ENCODE measurements around the gene NCKAP5. TPM values are rescaled to one million over a fixed set of nuclear protein-coding genes. Genes with fewer than 3 reads are reported as not detected.

Gene NCKAP5
- total and polyA plus RNA-seq, 2 donors (not counting 1 experiment from before 2014, with no cell fraction given): not detected

- H3K27me3 ChIP-seq (replicated peaks in 1 of 4; ENCODE audit: control extremely low read depth in 1 of 4, control insufficient read depth in 3 of 4, insufficient read depth in 4 of 4, low read length in 3 of 4): no peaks in the 10 kb centered on the region
- no CpG with 5 or more reads among the region's 3 CpGs for WGBS (ENCODE audit: insufficient coverage)
- no peak overlapping the region for H3K27ac ChIP-seq (ENCODE audit: low read length in 2 of 2)
- ChIA-PET CTCF (no interaction called here), POLR2A (no interaction called here)
- no peak for TF ChIP-seq EZH2 (IDR thresholded peaks at IDR 0.05; ENCODE audit: borderline replicate concordance, insufficient read depth, low read depth, low read length, poor library complexity, severe bottlenecking)
- TF ChIP-seq CTCF (IDR thresholded peaks at IDR 0.05): no peak
- H3K9me3 ChIP-seq (ENCODE audit: control extremely low read depth in 1 of 3, control insufficient read depth in 2 of 3, insufficient read depth in 1 of 3, low read length in 2 of 3): peaks cover 0 to 9% (median 0%) of the 10 kb centered on the region in 3 donors
- no peaks in the 10 kb centered on the region for H3K79me2 ChIP-seq (ENCODE audit: control insufficient read depth, insufficient read depth, low read length)
- intact Hi-C loops (cut with micrococcal nuclease): no loop called here
- H3K36me3 ChIP-seq (replicated peaks in 1 of 2; ENCODE audit: control extremely low read depth in 1 of 2, control insufficient read depth in 1 of 2, extremely low read depth in 1 of 2, insufficient read depth in 2 of 2, low read length in 1 of 2): no peaks in the 10 kb centered on the region
- H3K9me3 Mint-ChIP-seq (ENCODE audit: insufficient read depth): no peaks in the 10 kb centered on the region
- no peaks in the 10 kb centered on the region for H3K4me1 ChIP-seq (ENCODE audit: control insufficient read depth in 2 of 2, insufficient read depth in 2 of 2, low read length in 2 of 2)
- H3K4me2 ChIP-seq (replicated peaks; ENCODE audit: low read depth, low read length, poor library complexity, severe bottlenecking): no peak overlapping the region
- no peak overlapping the region for H2AFZ ChIP-seq (ENCODE audit: insufficient read depth, low read depth, low read length, poor library complexity, severe bottlenecking)
- H3K4me1 Mint-ChIP-seq: no peaks in the 10 kb centered on the region
- H3K4me3 Mint-ChIP-seq: no peak overlapping the region
- no peaks in the 10 kb centered on the region for H4K20me1 ChIP-seq (ENCODE audit: control insufficient read depth, insufficient read depth, low read length, poor library complexity, severe bottlenecking)
- DNase-seq: no peak
- no peak for ATAC-seq (ENCODE audit: low read depth)
- no peak overlapping the region for H3K27ac Mint-ChIP-seq
- no peaks in the 10 kb centered on the region for H3K27me3 Mint-ChIP-seq
- no peak overlapping the region for H3K4me3 ChIP-seq (ENCODE audit: control extremely low read depth in 1 of 5, extremely low read depth in 1 of 5, insufficient read depth in 1 of 5, low read depth in 2 of 5, low read length in 4 of 5)
- no peak overlapping the region for H3K9ac ChIP-seq (ENCODE audit: low read length)
Measured at GRCh38 chr2:132734961-132735360, 833.3 kb downstream of the NCKAP5 start.

- DNase-seq (no peak), ATAC-seq (ENCODE audit: low read depth) (no peak)
- H3K27me3 Mint-ChIP-seq: no peaks in the 10 kb centered on the region
- WGBS (ENCODE audit: insufficient coverage): 100% methylated on average over 1 of the region's 6 CpGs
- no peak overlapping the region for H3K9ac ChIP-seq (ENCODE audit: low read length)
- intact Hi-C loops (cut with micrococcal nuclease): no loop called here
- H3K4me3 Mint-ChIP-seq: no peak overlapping the region
- H3K27me3 ChIP-seq (replicated peaks in 1 of 4; ENCODE audit: control extremely low read depth in 1 of 4, control insufficient read depth in 3 of 4, insufficient read depth in 4 of 4, low read length in 3 of 4): no peaks in the 10 kb centered on the region
- peaks cover 0 to 11% (median 0%) of the 10 kb centered on the region in 3 donors for H3K9me3 ChIP-seq (ENCODE audit: control extremely low read depth in 1 of 3, control insufficient read depth in 2 of 3, insufficient read depth in 1 of 3, low read length in 2 of 3)
- H3K4me3 ChIP-seq (ENCODE audit: control extremely low read depth in 1 of 5, extremely low read depth in 1 of 5, insufficient read depth in 1 of 5, low read depth in 2 of 5, low read length in 4 of 5): no peak overlapping the region
- no peak overlapping the region for H2AFZ ChIP-seq (ENCODE audit: insufficient read depth, low read depth, low read length, poor library complexity, severe bottlenecking)
- H3K27ac Mint-ChIP-seq: no peak overlapping the region
- no peak overlapping the region for H3K4me2 ChIP-seq (replicated peaks; ENCODE audit: low read depth, low read length, poor library complexity, severe bottlenecking)
- H3K27ac ChIP-seq (ENCODE audit: low read length in 2 of 2): no peak overlapping the region
- no peaks in the 10 kb centered on the region for H3K79me2 ChIP-seq (ENCODE audit: control insufficient read depth, insufficient read depth, low read length)
- no peaks in the 10 kb centered on the region for H4K20me1 ChIP-seq (ENCODE audit: control insufficient read depth, insufficient read depth, low read length, poor library complexity, severe bottlenecking)
- CTCF ChIA-PET: no interaction called here
- no peaks in the 10 kb centered on the region for H3K4me1 ChIP-seq (ENCODE audit: control insufficient read depth in 2 of 2, insufficient read depth in 2 of 2, low read length in 2 of 2)
- H3K36me3 ChIP-seq (replicated peaks in 1 of 2; ENCODE audit: control extremely low read depth in 1 of 2, control insufficient read depth in 1 of 2, extremely low read depth in 1 of 2, insufficient read depth in 2 of 2, low read length in 1 of 2): no peaks in the 10 kb centered on the region
- TF ChIP-seq EZH2 (IDR thresholded peaks at IDR 0.05; ENCODE audit: borderline replicate concordance, insufficient read depth, low read depth, low read length, poor library complexity, severe bottlenecking): no peak
- H3K9me3 Mint-ChIP-seq (ENCODE audit: insufficient read depth): no peaks in the 10 kb centered on the region
- POLR2A ChIA-PET: no interaction called here
- no peaks in the 10 kb centered on the region for H3K4me1 Mint-ChIP-seq
Measured at GRCh38 chr2:132733094-132733493, 835.2 kb downstream of the NCKAP5 start.
